WTC11 (cell line): ENCODE data around the gene CD79A. TPM values are rescaled to one million over a fixed set of nuclear protein-coding genes. Genes with fewer than 3 reads are reported as not detected.
A peak's percentile ranks its signal among the peaks of the same experiment; 100 is the strongest.

Source experiments
- ATAC-seq: fragments of 200-7000 bp; cut with Tn5 transposase; 2 replicates; pipeline ENCODE4 v1.10.0; 2021; ENCODE audit warnings: mild to moderate bottlenecking, moderate library complexity
- CTCF ChIA-PET: fragments of 300-600 bp; sonication (Branson Sonifier 250); formaldehyde crosslinking; loops from one replicate; lab custom pipeline; 2021; ENCODE audit warnings: antibody characterized with exemption; lab: Charles Lee
- POLR2A ChIA-PET: fragments of 350-600 bp; sonication (Branson Sonifier 250); formaldehyde crosslinking; loops from one replicate; lab custom pipeline; 2021; ENCODE audit warnings: antibody characterized with exemption; lab: Charles Lee
- DNase-seq: peaks from one replicate; pipeline ENCODE4 v3.0.0; 2021; ENCODE audit warnings: low spot score
- H3K27ac Mint-ChIP-seq: 2 replicates; pipeline ENCODE4 v1.8.0; 2021; ENCODE audit warnings: mixed read lengths
- H3K27me3 Mint-ChIP-seq: 2 replicates; pipeline ENCODE4 v1.8.0; 2021; ENCODE audit warnings: low read depth, mild to moderate bottlenecking, moderate library complexity, mixed read lengths
- H3K36me3 Mint-ChIP-seq: 2 replicates; pipeline ENCODE4 v1.8.0; 2021; ENCODE audit warnings: mixed read lengths
- H3K4me1 Mint-ChIP-seq: 2 replicates; pipeline ENCODE4 v1.8.0; 2022; ENCODE audit warnings: mixed read lengths
- H3K4me3 Mint-ChIP-seq: 2 replicates; pipeline ENCODE4 v1.8.0; 2021; ENCODE audit warnings: mild to moderate bottlenecking, moderate library complexity, mixed read lengths
- H3K9me3 Mint-ChIP-seq: 2 replicates; pipeline ENCODE4 v1.8.0; 2021; ENCODE audit warnings: mixed read lengths
- CBFB ChIP-seq: sonication (generic); formaldehyde crosslinking; IDR thresholded peaks from 2 replicates; pipeline ENCODE4 v1.8.1; 2022; ENCODE audit warnings: mild to moderate bottlenecking, low read depth, missing genetic modification reagents
- FOXK1 ChIP-seq: sonication (generic); formaldehyde crosslinking; IDR thresholded peaks from 2 replicates; pipeline ENCODE4 v1.8.0; 2022; ENCODE audit warnings: mild to moderate bottlenecking, moderate library complexity, missing genetic modification reagents
- GABPB1 ChIP-seq: sonication (generic); formaldehyde crosslinking; IDR thresholded peaks from 2 replicates; pipeline ENCODE4 v1.8.1; 2023; ENCODE audit warnings: mild to moderate bottlenecking, missing genetic modification reagents
- NFATC4 ChIP-seq: fragments of 250-450 bp; sonication (Bioruptor Pico); IDR thresholded peaks from 2 replicates; pipeline ENCODE4 v1.9.0; 2021; ENCODE audit warnings: mild to moderate bottlenecking
- NFE2L1 ChIP-seq: sonication (generic); formaldehyde crosslinking; IDR thresholded peaks from 2 replicates; pipeline ENCODE4 v1.8.1; 2023; ENCODE audit warnings: missing genetic modification reagents
- NFYB ChIP-seq: sonication (generic); formaldehyde crosslinking; conservative IDR thresholded peaks from 2 replicates; pipeline ENCODE4 v1.8.0; 2022; ENCODE audit warnings: low read depth, missing genetic modification reagents
- NR1H2 ChIP-seq: sonication (generic); formaldehyde crosslinking; IDR thresholded peaks from 2 replicates; pipeline ENCODE4 v1.9.0; 2021; ENCODE audit warnings: mild to moderate bottlenecking, moderate library complexity, missing genetic modification reagents
- RORB ChIP-seq: fragments of 250-450 bp; sonication (Bioruptor Pico); IDR thresholded peaks from 2 replicates; pipeline ENCODE4 v1.9.0; 2021; ENCODE audit warnings: mild to moderate bottlenecking
- SMAD3 ChIP-seq: sonication (generic); formaldehyde crosslinking; IDR thresholded peaks from 2 replicates; pipeline ENCODE4 v1.8.0; 2022; ENCODE audit warnings: missing genetic modification reagents, mild to moderate bottlenecking, borderline replicate concordance
- ZNF121 ChIP-seq: sonication (generic); formaldehyde crosslinking; IDR thresholded peaks from 2 replicates; pipeline ENCODE4 v1.8.0; 2023; ENCODE audit warnings: missing genetic modification reagents
- ZNF138 ChIP-seq: sonication (generic); formaldehyde crosslinking; conservative IDR thresholded peaks from 2 replicates; pipeline ENCODE4 v1.8.1; 2022; ENCODE audit warnings: mild to moderate bottlenecking, moderate library complexity, missing genetic modification reagents
- ZNF396 ChIP-seq: fragments of 250-450 bp; sonication (Bioruptor Pico); IDR thresholded peaks from 2 replicates; pipeline ENCODE4 v1.8.0; 2021; ENCODE audit warnings: mild to moderate bottlenecking, moderate library complexity, borderline replicate concordance
- ZNF423 ChIP-seq: fragments of 250-450 bp; sonication (Bioruptor Pico); IDR thresholded peaks from 2 replicates; pipeline ENCODE4 v2.1.2; 2022; ENCODE audit warnings: mild to moderate bottlenecking, moderate library complexity
- ZNF671 ChIP-seq: fragments of 250-450 bp; sonication (Bioruptor Pico); IDR thresholded peaks from 2 replicates; pipeline ENCODE4 v1.8.0; 2021; ENCODE audit warnings: mild to moderate bottlenecking
- total RNA-seq: library from RNA; stranded (reverse); gene quantifications from 3 replicates; pipeline ENCODE4 v1.2.3, GENCODE V29; 2021
- TF ChIP-seq, protein P1 (sequence below): sonication (generic); formaldehyde crosslinking; IDR thresholded peaks from 2 replicates; pipeline ENCODE4 v1.8.1; 2023; ENCODE audit warnings: mild to moderate bottlenecking, missing genetic modification reagents
- TF ChIP-seq, protein P2 (sequence below): sonication (generic); formaldehyde crosslinking; IDR thresholded peaks from 2 replicates; pipeline ENCODE4 v1.8.0; 2022; ENCODE audit warnings: mild to moderate bottlenecking, missing genetic modification reagents
- TF ChIP-seq, protein P3 (sequence below): sonication (generic); formaldehyde crosslinking; conservative IDR thresholded peaks from 2 replicates; pipeline ENCODE4 v1.8.1; 2023; ENCODE audit warnings: mild to moderate bottlenecking, low read depth, missing genetic modification reagents, moderate library complexity
- TF ChIP-seq, protein P4 (sequence below): sonication (generic); formaldehyde crosslinking; IDR thresholded peaks from 2 replicates; pipeline ENCODE4 v1.8.0; 2022; ENCODE audit warnings: mild to moderate bottlenecking, missing genetic modification reagents
- TF ChIP-seq, protein P5 (sequence below): sonication (generic); formaldehyde crosslinking; IDR thresholded peaks from 2 replicates; pipeline ENCODE4 v1.8.1; 2022; ENCODE audit warnings: mild to moderate bottlenecking, missing genetic modification reagents, moderate library complexity, borderline replicate concordance
- TF ChIP-seq, protein P6 (sequence below): sonication (generic); formaldehyde crosslinking; IDR thresholded peaks from 2 replicates; pipeline ENCODE4 v1.8.0; 2023; ENCODE audit warnings: missing genetic modification reagents
- TF ChIP-seq, protein P7 (sequence below): fragments of 250-450 bp; sonication (Bioruptor Pico); IDR thresholded peaks from 2 replicates; pipeline ENCODE4 v1.9.0; 2021; ENCODE audit warnings: mild to moderate bottlenecking
- TF ChIP-seq, protein P8 (sequence below): fragments of 250-450 bp; sonication (Bioruptor Pico); IDR thresholded peaks from 2 replicates; pipeline ENCODE4 v1.9.0; 2021; ENCODE audit warnings: mild to moderate bottlenecking

The CD79A gene
- total RNA-seq, 1 experiment from 2014 or later = 0.42 TPM

DNA sequence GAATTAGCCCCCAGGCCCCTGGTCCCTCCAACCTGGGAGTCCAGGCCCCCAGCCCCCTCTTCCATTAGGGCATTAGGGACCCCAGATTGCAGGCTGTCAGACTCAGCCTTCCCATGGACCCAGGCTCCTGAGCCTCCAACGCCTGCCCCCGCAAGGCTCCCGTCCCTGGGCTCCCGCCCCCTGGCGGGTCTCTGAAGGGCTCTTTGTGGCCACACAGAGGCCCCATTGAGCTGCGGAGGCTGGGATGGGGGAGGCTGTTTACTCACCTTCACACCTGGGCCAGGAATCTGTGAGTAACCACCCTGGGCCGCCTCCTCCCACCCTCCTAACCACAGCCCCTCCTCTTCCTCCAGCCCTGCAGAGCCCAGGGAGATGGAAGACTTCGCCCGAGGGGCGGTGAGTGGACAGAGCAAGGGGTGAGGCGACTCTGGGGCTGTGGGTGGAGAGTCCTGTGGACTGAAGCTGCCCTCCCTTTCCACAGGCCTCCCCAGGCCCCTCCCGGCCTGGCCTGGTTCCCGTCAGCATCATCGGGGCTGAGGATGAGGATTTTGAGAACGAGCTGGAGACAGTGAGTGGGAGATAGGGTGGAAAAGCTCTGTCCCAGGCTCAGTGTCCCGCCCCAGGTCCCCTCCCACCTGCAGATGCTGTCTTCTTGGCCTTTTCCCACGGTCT lies 10.8 kb downstream of the CD79A start:
- Mint-ChIP-seq H3K27me3 (peaks cover 4% of the 10 kb centered on the region; the same call in 1 of the 2 replicates), H3K36me3 (peaks cover 3% of the 10 kb centered on the region), H3K27ac (0 out of 2 replicates have a peak overlapping the region, but pooled peaks have one; percentile 53), H3K4me1 (peaks cover 33% of the 10 kb centered on the region), H3K4me3 (no peak overlapping the region), H3K9me3 (no peaks in the 10 kb centered on the region)
- TF ChIP-seq FOXK1 (CRISPR knock-in tag) (0 out of 2 replicates have a peak, but pooled peaks have one; percentile 34), GABPB1 (CRISPR knock-in tag) (0 out of 2 replicates have a peak, but pooled peaks have one; percentile 11), ZNF423 (CRISPR knock-in tag) (peak; percentile 87), NFATC4 (CRISPR knock-in tag) (no peak), NFE2L1 (CRISPR knock-in tag) (no peak)
- TF ChIP-seq, protein P1, sequence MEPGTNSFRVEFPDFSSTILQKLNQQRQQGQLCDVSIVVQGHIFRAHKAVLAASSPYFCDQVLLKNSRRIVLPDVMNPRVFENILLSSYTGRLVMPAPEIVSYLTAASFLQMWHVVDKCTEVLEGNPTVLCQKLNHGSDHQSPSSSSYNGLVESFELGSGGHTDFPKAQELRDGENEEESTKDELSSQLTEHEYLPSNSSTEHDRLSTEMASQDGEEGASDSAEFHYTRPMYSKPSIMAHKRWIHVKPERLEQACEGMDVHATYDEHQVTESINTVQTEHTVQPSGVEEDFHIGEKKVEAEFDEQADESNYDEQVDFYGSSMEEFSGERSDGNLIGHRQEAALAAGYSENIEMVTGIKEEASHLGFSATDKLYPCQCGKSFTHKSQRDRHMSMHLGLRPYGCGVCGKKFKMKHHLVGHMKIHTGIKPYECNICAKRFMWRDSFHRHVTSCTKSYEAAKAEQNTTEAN (CRISPR knock-in tag) = no peak
- TF ChIP-seq, protein P2, sequence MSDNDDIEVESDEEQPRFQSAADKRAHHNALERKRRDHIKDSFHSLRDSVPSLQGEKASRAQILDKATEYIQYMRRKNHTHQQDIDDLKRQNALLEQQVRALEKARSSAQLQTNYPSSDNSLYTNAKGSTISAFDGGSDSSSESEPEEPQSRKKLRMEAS (CRISPR knock-in tag) = 0 out of 2 replicates have a peak, but pooled peaks have one; percentile 43
- DNase-seq (peak; percentile 73), ATAC-seq (peak; percentile 41)
- CTCF ChIA-PET = interaction anchor here (0.6 to 3.3 kb wide), 19 partner anchors 8 to 414 kb away, joined by 3 to 23 read pairs (median 4); partner anchors contain the start of genes PAFAH1B3, RABAC1 and RPS19
- POLR2A ChIA-PET = interaction anchor here (1.6 kb wide), 1 partner anchor 15 kb away, joined by 9 read pairs; no protein-coding TSS in a partner anchor

DNA sequence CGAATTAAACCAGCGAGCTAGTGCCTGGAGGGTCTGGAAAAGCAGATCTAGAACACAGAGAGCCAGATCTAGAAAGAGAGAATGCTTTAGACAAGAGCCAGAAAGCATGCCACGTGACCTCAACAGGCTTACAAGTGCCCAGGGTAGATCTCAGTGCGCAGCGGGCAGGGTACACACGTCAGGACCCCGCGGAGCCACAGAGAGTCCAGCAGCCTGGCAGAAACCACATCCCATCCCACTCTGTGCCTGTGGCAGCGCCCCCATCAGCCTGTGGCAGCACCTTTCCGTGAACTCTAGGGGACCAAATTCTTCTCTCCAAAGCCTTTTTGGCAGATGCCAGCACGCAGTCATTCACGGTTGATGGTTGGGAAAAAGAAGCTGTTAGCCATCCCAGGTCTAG lies 11.8 kb downstream of the CD79A start:
- peaks cover 30% of the 10 kb centered on the region for H3K4me1 Mint-ChIP-seq
- H3K36me3 Mint-ChIP-seq = peaks cover 3% of the 10 kb centered on the region
- H3K4me3 Mint-ChIP-seq = no peak overlapping the region
- peaks cover under 1% of the 10 kb centered on the region; the same call in 1 of the 2 replicates for H3K27me3 Mint-ChIP-seq
- POLR2A ChIA-PET = no interaction called here
- CTCF ChIA-PET = interaction anchor here (1.2 to 2.3 kb wide), 3 partner anchors 16 to 146 kb away, joined by 6 to 23 read pairs (median 6); no protein-coding TSS in a partner anchor
- H3K9me3 Mint-ChIP-seq = no peaks in the 10 kb centered on the region
- DNase-seq (no peak), ATAC-seq (no peak)
- H3K27ac Mint-ChIP-seq = no peak overlapping the region
- TF ChIP-seq ZNF121 (CRISPR knock-in tag) (no peak), CBFB (CRISPR knock-in tag) (no peak), ZNF138 (CRISPR knock-in tag) (no peak), NR1H2 (CRISPR knock-in tag) (no peak), ZNF396 (CRISPR knock-in tag) (no peak), SMAD3 (no peak), RORB (CRISPR knock-in tag) (no peak), NFYB (CRISPR knock-in tag) (no peak), GABPB1 (CRISPR knock-in tag) (no peak), ZNF671 (CRISPR knock-in tag) (no peak)
- TF ChIP-seq, protein P3, sequence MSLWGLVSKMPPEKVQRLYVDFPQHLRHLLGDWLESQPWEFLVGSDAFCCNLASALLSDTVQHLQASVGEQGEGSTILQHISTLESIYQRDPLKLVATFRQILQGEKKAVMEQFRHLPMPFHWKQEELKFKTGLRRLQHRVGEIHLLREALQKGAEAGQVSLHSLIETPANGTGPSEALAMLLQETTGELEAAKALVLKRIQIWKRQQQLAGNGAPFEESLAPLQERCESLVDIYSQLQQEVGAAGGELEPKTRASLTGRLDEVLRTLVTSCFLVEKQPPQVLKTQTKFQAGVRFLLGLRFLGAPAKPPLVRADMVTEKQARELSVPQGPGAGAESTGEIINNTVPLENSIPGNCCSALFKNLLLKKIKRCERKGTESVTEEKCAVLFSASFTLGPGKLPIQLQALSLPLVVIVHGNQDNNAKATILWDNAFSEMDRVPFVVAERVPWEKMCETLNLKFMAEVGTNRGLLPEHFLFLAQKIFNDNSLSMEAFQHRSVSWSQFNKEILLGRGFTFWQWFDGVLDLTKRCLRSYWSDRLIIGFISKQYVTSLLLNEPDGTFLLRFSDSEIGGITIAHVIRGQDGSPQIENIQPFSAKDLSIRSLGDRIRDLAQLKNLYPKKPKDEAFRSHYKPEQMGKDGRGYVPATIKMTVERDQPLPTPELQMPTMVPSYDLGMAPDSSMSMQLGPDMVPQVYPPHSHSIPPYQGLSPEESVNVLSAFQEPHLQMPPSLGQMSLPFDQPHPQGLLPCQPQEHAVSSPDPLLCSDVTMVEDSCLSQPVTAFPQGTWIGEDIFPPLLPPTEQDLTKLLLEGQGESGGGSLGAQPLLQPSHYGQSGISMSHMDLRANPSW (CRISPR knock-in tag) = no peak
- TF ChIP-seq, protein P4, sequence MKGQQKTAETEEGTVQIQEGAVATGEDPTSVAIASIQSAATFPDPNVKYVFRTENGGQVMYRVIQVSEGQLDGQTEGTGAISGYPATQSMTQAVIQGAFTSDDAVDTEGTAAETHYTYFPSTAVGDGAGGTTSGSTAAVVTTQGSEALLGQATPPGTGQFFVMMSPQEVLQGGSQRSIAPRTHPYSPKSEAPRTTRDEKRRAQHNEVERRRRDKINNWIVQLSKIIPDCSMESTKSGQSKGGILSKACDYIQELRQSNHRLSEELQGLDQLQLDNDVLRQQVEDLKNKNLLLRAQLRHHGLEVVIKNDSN (CRISPR knock-in tag) = no peak
- TF ChIP-seq, protein P5, sequence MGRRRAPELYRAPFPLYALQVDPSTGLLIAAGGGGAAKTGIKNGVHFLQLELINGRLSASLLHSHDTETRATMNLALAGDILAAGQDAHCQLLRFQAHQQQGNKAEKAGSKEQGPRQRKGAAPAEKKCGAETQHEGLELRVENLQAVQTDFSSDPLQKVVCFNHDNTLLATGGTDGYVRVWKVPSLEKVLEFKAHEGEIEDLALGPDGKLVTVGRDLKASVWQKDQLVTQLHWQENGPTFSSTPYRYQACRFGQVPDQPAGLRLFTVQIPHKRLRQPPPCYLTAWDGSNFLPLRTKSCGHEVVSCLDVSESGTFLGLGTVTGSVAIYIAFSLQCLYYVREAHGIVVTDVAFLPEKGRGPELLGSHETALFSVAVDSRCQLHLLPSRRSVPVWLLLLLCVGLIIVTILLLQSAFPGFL = no peak
- TF ChIP-seq, protein P6, sequence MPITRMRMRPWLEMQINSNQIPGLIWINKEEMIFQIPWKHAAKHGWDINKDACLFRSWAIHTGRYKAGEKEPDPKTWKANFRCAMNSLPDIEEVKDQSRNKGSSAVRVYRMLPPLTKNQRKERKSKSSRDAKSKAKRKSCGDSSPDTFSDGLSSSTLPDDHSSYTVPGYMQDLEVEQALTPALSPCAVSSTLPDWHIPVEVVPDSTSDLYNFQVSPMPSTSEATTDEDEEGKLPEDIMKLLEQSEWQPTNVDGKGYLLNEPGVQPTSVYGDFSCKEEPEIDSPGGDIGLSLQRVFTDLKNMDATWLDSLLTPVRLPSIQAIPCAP = no peak
- TF ChIP-seq, protein P7, sequence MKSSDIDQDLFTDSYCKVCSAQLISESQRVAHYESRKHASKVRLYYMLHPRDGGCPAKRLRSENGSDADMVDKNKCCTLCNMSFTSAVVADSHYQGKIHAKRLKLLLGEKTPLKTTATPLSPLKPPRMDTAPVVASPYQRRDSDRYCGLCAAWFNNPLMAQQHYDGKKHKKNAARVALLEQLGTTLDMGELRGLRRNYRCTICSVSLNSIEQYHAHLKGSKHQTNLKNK (CRISPR knock-in tag) = no peak
- TF ChIP-seq, protein P8, sequence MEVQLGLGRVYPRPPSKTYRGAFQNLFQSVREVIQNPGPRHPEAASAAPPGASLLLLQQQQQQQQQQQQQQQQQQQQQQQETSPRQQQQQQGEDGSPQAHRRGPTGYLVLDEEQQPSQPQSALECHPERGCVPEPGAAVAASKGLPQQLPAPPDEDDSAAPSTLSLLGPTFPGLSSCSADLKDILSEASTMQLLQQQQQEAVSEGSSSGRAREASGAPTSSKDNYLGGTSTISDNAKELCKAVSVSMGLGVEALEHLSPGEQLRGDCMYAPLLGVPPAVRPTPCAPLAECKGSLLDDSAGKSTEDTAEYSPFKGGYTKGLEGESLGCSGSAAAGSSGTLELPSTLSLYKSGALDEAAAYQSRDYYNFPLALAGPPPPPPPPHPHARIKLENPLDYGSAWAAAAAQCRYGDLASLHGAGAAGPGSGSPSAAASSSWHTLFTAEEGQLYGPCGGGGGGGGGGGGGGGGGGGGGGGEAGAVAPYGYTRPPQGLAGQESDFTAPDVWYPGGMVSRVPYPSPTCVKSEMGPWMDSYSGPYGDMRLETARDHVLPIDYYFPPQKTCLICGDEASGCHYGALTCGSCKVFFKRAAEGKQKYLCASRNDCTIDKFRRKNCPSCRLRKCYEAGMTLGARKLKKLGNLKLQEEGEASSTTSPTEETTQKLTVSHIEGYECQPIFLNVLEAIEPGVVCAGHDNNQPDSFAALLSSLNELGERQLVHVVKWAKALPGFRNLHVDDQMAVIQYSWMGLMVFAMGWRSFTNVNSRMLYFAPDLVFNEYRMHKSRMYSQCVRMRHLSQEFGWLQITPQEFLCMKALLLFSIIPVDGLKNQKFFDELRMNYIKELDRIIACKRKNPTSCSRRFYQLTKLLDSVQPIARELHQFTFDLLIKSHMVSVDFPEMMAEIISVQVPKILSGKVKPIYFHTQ = no peak
